GM19193 (cell line): ENCODE data around the gene ZNF740.
A peak's percentile ranks its signal among the peaks of the same experiment; 100 is the strongest.

ENCODE experiments used
- POLR2A ChIP-seq: IDR thresholded peaks from 4 replicates; pipeline ENCODE4 v1.6.1; 2011; ENCODE audit not compliant: insufficient read depth, insufficient read length; ENCODE audit errors: extremely low read depth

ZNF740 gene

GRCh38 chr12:53186745-53187144, 6.2 kb downstream of the ZNF740 start:
- TF ChIP-seq POLR2A: no peak

- no peak for TF ChIP-seq POLR2A
These were observed 6.8 kb downstream of the ZNF740 start for GRCh38 chr12:53187145-53187899.

- TF ChIP-seq POLR2A: peak; percentile 42
These were observed 9.7 kb downstream of the ZNF740 start for GRCh38 chr12:53190108-53190729.

- no peak for TF ChIP-seq POLR2A
These were observed 10.8 kb downstream of the ZNF740 start for GRCh38 chr12:53191096-53191884.

- peak; percentile 26 for TF ChIP-seq POLR2A
These were observed 11.5 kb downstream of the ZNF740 start for GRCh38 chr12:53191885-53192530.

- peak; percentile 19 for TF ChIP-seq POLR2A
These were observed 12.1 kb downstream of the ZNF740 start for GRCh38 chr12:53192531-53193021.

- peak; percentile 0 for TF ChIP-seq POLR2A
These were observed 12.5 kb downstream of the ZNF740 start for GRCh38 chr12:53193040-53193439.

GRCh38 chr12:53193985-53194716, 13.6 kb downstream of the ZNF740 start:
- TF ChIP-seq POLR2A: peak; percentile 22

- no peak for TF ChIP-seq POLR2A
These were observed 14.5 kb downstream of the ZNF740 start for GRCh38 chr12:53194973-53195372.

GRCh38 chr12:53195516-53196420, 15.2 kb downstream of the ZNF740 start:
- peak; percentile 13 for TF ChIP-seq POLR2A

- no peak for TF ChIP-seq POLR2A
These were observed 16.0 kb downstream of the ZNF740 start for GRCh38 chr12:53196486-53196885.

GRCh38 chr12:53197011-53197640, 16.6 kb downstream of the ZNF740 start:
- TF ChIP-seq POLR2A: no peak

GRCh38 chr12:53198486-53199110, 18.1 kb downstream of the ZNF740 start:
- no peak for TF ChIP-seq POLR2A

GRCh38 chr12:53199700-53200099, 19.2 kb downstream of the ZNF740 start:
- no peak for TF ChIP-seq POLR2A
